Ramos (cell line): ENCODE measurements around the gene TMEM179.

Experiments
- in situ Hi-C: fragments of 300-500 bp; cut with MboI; formaldehyde crosslinking; loops from one replicate; pipeline ENCODE4 v1.14.3; 2022; ENCODE audit warnings: low sequenced_read_pairs; ENCODE audit not compliant: unreplicated experiment

The TMEM179 gene

GRCh38 chr14:104548802-104549535 lies 55.6 kb downstream of the TMEM179 start:
- in situ Hi-C loops, result no loop called here

DNA sequence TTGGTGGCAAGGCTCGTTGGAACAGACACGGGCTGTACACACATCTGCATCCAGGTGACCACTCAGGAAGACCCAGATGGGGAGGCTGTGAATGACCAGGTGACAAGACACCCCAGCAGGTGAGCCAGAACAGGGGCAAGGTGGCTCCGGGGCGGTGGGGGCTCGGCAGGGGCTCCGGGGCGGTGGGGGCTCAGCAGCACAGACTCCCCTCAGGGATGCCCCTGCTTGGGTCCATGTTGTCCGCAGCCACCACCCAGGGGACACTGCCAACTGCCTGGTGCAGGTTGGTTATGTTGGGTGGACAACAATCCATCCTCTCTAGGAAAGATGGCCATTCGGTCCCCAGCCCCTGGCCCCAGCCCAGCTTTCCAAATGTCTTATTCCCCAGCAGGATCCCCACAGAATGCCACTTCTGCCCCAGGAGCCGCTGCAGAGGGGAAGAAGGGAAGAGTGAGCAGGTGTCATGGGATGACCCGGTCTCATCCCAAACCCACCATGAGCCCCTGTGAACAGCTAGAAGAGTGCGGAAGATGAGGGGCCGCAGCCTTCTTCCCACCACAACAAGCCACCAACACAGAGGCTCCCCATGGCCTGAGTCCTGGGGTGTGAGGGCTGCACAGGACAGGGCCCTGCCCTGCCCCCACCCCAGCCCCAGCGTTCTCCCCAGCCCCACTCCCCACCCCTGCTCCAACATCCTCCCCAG lies 56.4 kb downstream of the TMEM179 start:
- in situ Hi-C loops, result no loop called here

DNA sequence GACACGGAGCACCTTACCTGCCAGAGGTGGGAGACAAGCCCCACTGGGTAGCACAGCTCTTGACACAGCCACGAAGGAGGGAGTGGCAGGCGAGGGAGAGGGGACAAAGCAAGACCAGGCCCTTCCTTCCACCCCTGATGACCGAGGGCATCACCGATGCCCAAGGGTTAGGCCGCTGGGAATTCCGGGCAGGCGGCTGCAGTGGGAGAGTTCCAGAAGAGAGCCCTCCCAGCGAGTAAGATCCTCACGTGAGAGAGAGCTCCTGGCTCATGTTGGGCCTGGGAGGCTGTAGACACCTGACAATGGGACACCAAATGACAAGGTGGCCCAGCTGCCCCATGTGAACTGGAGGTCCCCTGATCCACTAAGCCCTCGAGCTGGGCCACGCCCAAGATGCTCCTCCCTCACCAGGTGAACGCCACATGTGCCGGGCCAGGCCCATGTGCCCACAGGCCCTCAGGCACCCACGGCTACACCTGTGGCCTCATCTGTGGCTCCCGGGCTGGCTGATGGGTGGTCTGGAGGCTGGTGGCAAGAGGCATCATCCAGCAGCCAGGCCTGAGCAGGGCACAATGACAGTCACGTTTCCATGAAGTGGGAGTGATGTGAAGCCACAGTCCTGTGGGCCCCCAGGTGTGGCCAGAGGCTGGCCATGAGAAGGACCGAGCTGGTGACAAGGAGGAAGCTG lies 57.1 kb downstream of the TMEM179 start:
- in situ Hi-C loops, result no loop called here

GRCh38 chr14:104546591-104547309 lies 57.8 kb downstream of the TMEM179 start:
- in situ Hi-C loops, result no loop called here

DNA sequence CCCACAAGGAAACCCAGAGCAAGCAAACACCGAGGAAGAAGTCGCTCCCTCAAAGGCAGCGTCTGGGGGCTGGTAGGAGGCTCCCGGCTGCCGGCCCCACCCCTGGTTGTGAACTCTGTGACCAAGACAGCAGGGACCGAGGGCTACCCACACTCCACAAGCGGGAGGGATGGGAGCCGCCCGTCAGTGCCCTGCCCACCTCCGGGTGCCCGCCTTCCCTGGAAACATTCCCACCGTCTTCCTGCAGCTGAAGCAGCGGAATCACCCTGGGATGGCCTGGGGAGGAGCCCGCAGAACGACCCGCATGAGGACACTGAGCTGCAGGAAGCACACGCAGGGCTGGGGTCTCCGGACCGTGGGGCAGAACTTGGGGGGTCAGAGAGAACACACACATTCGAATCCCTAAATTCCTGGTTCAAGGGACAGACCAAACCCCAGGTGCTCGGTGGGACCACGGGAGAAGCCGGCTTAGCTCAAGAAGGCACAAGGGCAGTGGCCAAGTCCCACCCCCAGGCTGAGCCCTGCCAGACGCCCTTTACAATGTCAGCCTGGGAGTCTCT lies 58.5 kb downstream of the TMEM179 start:
- in situ Hi-C loops, result no loop called here

DNA sequence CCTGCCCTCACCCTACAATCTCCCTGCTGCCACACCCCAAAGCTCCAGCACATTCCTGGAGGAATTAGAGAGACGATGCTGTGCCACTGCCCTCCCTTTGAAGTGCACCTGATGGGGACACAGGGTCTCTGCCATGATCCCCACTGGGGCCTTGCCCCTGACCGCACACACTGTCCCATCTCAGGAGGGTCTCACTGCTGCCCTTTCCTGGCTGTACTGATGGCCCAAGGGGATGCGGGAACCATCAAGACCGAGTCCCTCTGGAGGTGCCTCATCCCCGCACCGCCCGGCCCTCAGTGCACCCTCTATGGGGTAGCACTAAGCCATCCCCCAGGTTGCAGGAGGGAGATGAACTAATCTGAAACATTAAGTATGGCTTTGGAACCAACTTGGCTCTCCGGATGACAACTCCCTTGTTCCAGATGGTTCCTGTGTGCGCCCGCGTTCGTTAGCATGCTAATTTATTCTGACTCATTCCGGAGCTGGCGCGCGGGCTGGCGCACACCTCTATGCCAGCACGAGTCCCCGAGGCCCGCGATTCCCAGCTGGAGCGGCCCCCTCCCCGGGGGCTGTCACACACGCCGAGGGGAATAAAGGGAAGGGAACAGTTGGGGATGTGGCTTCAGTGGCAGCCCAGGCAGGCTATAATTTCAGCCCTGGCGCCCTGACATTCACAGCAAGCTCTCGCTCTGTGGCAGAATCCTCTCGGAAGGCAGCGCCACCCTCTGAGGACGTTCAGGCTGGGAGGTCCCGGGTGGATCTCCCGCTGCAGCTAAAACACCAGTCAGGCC lies 59.2 kb downstream of the TMEM179 start:
- in situ Hi-C loops, result no loop called here

- in situ Hi-C loops, result no loop called here
Observed at GRCh38 chr14:104544362-104544961, 60.1 kb downstream of the TMEM179 start.

GRCh38 chr14:104542871-104543830 lies 61.4 kb downstream of the TMEM179 start:
- in situ Hi-C loops, result no loop called here

DNA sequence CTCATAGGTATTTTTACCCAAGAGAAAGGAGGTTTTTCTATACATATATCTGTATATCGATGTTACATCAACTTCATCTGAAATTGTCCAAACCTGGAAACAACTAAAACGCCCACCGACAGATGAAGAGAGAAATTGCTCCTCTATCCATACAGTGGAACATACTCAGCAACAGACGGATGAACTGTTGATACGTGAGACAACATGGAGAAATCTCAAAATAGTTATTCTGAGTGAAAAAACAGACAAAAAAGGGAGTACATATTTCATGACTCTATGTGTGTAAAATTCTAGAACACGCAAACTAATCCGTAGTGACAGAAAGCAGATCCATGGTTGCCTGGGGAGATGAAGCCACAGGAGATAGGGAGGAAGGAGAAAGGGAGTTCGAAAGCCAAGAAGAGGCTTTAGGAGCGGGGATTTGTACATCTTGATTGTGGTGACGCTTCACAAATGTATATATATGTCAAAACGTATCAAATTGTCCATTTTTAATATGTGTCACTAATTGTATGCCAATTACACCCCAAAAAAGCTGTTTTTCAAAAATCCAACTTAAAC lies 62.6 kb downstream of the TMEM179 start:
- in situ Hi-C loops, result no loop called here
